Liver (tissue), 9 donors: ENCODE results near the gene ATP4B. TPM values are rescaled to one million over a fixed set of nuclear protein-coding genes. Genes with fewer than 3 reads are reported as not detected.

ENCODE experiments used
- DNase-seq: peaks from one replicate; pipeline ENCODE4 v3.0.0-alpha.2; 2017; ENCODE audit warnings: low spot score
- H3K27ac ChIP-seq, 2 donors: one replicate each; pipeline ENCODE4 v1.7.0; 2013; ENCODE audit warnings: inconsistent platforms in 2 of 2, low read length in 2 of 2, control low read depth in 1 of 2, low read depth in 1 of 2, mild to moderate bottlenecking in 1 of 2
- H3K27me3 ChIP-seq, 4 donors: one replicate each; pipeline versions ENCODE4 v1.6.1 to v1.7.0; 2013; ENCODE audit warnings: low read length in 3 of 4, inconsistent platforms in 1 of 4, mild to moderate bottlenecking in 1 of 4, moderate library complexity in 1 of 4; ENCODE audit not compliant: control insufficient read depth in 4 of 4, insufficient read depth in 4 of 4
- H3K36me3 ChIP-seq, 4 donors: one replicate each; pipeline versions ENCODE4 v1.6.1 to v1.7.0; 2013; ENCODE audit warnings: low read length in 3 of 4, mild to moderate bottlenecking in 3 of 4, low read depth in 1 of 4, moderate library complexity in 1 of 4; ENCODE audit not compliant: control insufficient read depth in 4 of 4, insufficient read depth in 3 of 4
- H3K4me1 ChIP-seq, 4 donors: one replicate each; pipeline versions ENCODE4 v1.6.1 to v1.7.0; 2013; ENCODE audit warnings: low read length in 3 of 4, mild to moderate bottlenecking in 3 of 4, moderate library complexity in 1 of 4; ENCODE audit not compliant: control insufficient read depth in 4 of 4, insufficient read depth in 4 of 4
- H3K4me3 ChIP-seq, 3 donors: one replicate each; pipeline versions ENCODE4 v1.6.1 to v1.7.0; 2013; ENCODE audit warnings: low read length in 3 of 3, control low read depth in 1 of 3, low read depth in 1 of 3, mild to moderate bottlenecking in 1 of 3
- H3K9ac ChIP-seq, 2 donors: one replicate each; pipeline ENCODE4 v1.7.0; 2013; ENCODE audit warnings: low read length in 2 of 2, mild to moderate bottlenecking in 2 of 2, moderate library complexity in 2 of 2, control low read depth in 1 of 2, low read depth in 1 of 2
- H3K9me3 ChIP-seq, 4 donors: one replicate each; pipeline versions ENCODE4 v1.6.1 to v1.7.0; 2013; ENCODE audit warnings: low read length in 3 of 4; ENCODE audit not compliant: control insufficient read depth in 4 of 4
- EGR1 ChIP-seq, 2 donors: IDR thresholded peaks; 2 replicates each; pipeline ENCODE4 v1.6.1; 2016 to 2018; ENCODE audit warnings: antibody characterized with exemption in 2 of 2, low read depth in 2 of 2
- FOXA1 ChIP-seq: IDR thresholded peaks from 2 replicates; pipeline ENCODE4 v1.6.1; 2016; ENCODE audit warnings: antibody characterized with exemption
- FOXA2 ChIP-seq: IDR thresholded peaks from 2 replicates; pipeline ENCODE4 v1.6.1; 2016; ENCODE audit warnings: antibody characterized with exemption
- GABPA ChIP-seq, 2 donors: IDR thresholded peaks in 1 of 2; conservative IDR thresholded peaks in 1 of 2; 2 replicates each; pipeline ENCODE4 v1.6.1; 2016; ENCODE audit warnings: antibody characterized with exemption in 2 of 2, mild to moderate bottlenecking in 1 of 2, moderate library complexity in 1 of 2
- HNF4A ChIP-seq, 2 donors: conservative IDR thresholded peaks; 2 replicates each; pipeline ENCODE4 v1.6.1; 2016; ENCODE audit warnings: antibody characterized with exemption in 2 of 2, mild to moderate bottlenecking in 2 of 2
- HNF4G ChIP-seq: IDR thresholded peaks from 2 replicates; pipeline ENCODE4 v1.6.1; 2016; ENCODE audit warnings: antibody characterized with exemption
- JUND ChIP-seq, 2 donors: IDR thresholded peaks; 2 replicates each; pipeline ENCODE4 v1.6.1; 2016; ENCODE audit warnings: antibody characterized with exemption in 2 of 2
- NR2F2 ChIP-seq: IDR thresholded peaks from 2 replicates; pipeline ENCODE4 v1.6.1; 2016; ENCODE audit warnings: antibody characterized with exemption
- RAD21 ChIP-seq, 2 donors: IDR thresholded peaks; 2 replicates each; pipeline ENCODE4 v1.6.1; 2016; ENCODE audit warnings: antibody characterized with exemption in 2 of 2, mild to moderate bottlenecking in 2 of 2
- RXRA ChIP-seq, 2 donors: IDR thresholded peaks; 2 replicates each; pipeline ENCODE4 v1.6.1; 2017 to 2018; ENCODE audit warnings: antibody characterized with exemption in 2 of 2, mild to moderate bottlenecking in 1 of 2
- SP1 ChIP-seq: IDR thresholded peaks from 2 replicates; pipeline ENCODE4 v1.6.1; 2018; ENCODE audit warnings: antibody characterized with exemption, mild to moderate bottlenecking
- TAF1 ChIP-seq: conservative IDR thresholded peaks from 2 replicates; pipeline ENCODE4 v1.6.1; 2016; ENCODE audit warnings: antibody characterized with exemption, mild to moderate bottlenecking
- YY1 ChIP-seq: IDR thresholded peaks from 2 replicates; pipeline ENCODE4 v1.6.1; 2016; ENCODE audit warnings: antibody characterized with exemption, mild to moderate bottlenecking
- WGBS: extraction: QIAGEN DNeasy Blood & Tissue Kit; methylation state at CpG from one replicate; pipeline ENCODE4 v1.1.7; 2013; 5-methylcytosine and 5-hydroxymethylcytosine counted together
- polyA plus RNA-seq, 2 donors: library from polyadenylated mRNA; stranded (reverse) in 1 of 2; unstranded in 1 of 2; fragments of 200-250 nt in 1 of 2; fragments of >200 nt in 1 of 2; fragmentation: Nextera tagmentation in 1 of 2; extraction: Ambion mirVana in 1 of 2; gene quantifications; one replicate each; pipeline versions ENCODE4 v1.2.1 to v1.2.3, GENCODE V29; 2013 to 2015
- total RNA-seq, 2 donors: library from RNA; depleted of rRNA; stranded (reverse); fragments of >200 nt; gene quantifications; one replicate each; pipeline ENCODE4 v1.2.3, GENCODE V29; 2014
- TF ChIP-seq, protein P1 (sequence below): IDR thresholded peaks from 2 replicates; pipeline ENCODE4 v1.6.1; 2016; ENCODE audit warnings: antibody characterized with exemption
- TF ChIP-seq, protein P2 (sequence below): IDR thresholded peaks from 2 replicates; pipeline ENCODE4 v1.6.1; 2016; ENCODE audit warnings: antibody characterized with exemption
- TF ChIP-seq, protein P3 (sequence below): IDR thresholded peaks from 2 replicates; pipeline ENCODE4 v1.6.1; 2016; ENCODE audit warnings: antibody characterized with exemption
- TF ChIP-seq, protein P4 (sequence below): fragments of 150-350 bp; IDR thresholded peaks from 2 replicates; pipeline ENCODE4 v1.5.1; 2017; ENCODE audit warnings: improper control_type of control experiment, low read depth, low read length; ENCODE audit not compliant: missing input control
- TF ChIP-seq, protein P5 (sequence below): IDR thresholded peaks from 2 replicates; pipeline ENCODE4 v1.6.1; 2016; ENCODE audit warnings: antibody characterized with exemption, mild to moderate bottlenecking
- donor health status: healthy.
- donor health status: healthy.
- donor health status: healthy.
- donor health status: healthy.
- donor health status: healthy.

Gene ATP4B
- total and polyA plus RNA-seq, 4 donors = not detected

DNA sequence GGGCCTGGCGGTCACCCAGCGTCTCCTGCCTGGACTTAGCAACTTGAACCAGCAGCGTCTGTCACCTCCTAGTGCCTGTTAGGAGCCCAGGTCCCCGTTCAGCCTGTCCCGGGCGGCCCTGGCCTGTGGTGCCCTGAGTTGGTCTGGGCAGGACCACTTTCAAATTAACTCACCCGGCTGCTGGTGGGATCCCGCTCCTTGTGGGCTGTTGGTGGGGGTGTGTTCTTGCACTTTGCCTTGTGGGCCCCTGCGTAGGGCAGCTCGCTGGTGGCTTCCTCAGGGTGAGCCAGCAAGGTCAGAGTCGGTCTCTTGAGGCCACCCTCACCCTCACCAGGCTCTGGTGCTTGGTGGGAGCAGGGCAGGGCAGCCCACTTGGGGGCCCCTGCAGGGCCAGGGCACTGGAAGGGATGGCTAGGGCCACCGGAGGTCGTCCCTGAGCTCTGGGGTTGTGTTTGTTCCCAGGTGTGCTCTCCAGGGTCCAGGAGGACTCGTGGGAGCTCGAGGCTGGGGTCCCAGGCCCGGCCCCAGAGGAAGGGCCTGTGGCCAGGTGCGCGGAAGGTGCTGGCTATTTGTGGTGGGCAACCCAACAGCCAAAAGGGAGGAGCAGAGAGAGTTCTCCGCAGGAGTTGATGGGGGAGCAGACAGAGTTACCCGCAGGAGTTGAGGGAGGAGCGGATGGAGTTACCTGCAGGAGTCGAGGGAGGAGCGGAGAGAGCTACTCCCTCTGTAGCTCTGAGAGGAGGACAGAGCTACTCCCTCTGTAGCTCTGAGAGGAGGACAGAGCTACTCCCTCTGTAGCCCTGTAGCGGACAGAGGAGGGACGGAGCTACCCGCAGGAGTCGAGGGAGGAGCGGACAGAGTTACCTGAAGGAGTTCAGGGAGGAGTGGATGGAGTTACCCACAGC, 56.6 kb downstream of the ATP4B start:
- WGBS = 97% methylated on average over 28 of the region's 28 CpGs
- H3K4me1 ChIP-seq = no peaks in the 10 kb centered on the region
- H3K36me3 ChIP-seq = peaks cover 0 to 16% (median 6%) of the 10 kb centered on the region in 4 donors
- no peak overlapping the region for H3K9ac ChIP-seq
- H3K4me3 ChIP-seq = no peak overlapping the region
- H3K27ac ChIP-seq = no peak overlapping the region
- no peaks in the 10 kb centered on the region for H3K27me3 ChIP-seq
- no peaks in the 10 kb centered on the region for H3K9me3 ChIP-seq
- TF ChIP-seq FOXA2 (no peak), TAF1 (no peak), GABPA (IDR thresholded peaks at IDR 0.05 in 1 of 2, conservative IDR thresholded peaks at IDR 0.05 in 1 of 2) (no peak), YY1 (no peak), RAD21 (IDR thresholded peaks at IDR 0.05) (no peak), EGR1 (IDR thresholded peaks at IDR 0.05; ENCODE audit: low read depth in 2 of 2) (no peak), NR2F2 (no peak), JUND (IDR thresholded peaks at IDR 0.05) (no peak), RXRA (IDR thresholded peaks at IDR 0.05) (no peak), FOXA1 (no peak), HNF4A (conservative IDR thresholded peaks at IDR 0.05) (no peak), SP1 (no peak), HNF4G (no peak)
- TF ChIP-seq, protein P1, sequence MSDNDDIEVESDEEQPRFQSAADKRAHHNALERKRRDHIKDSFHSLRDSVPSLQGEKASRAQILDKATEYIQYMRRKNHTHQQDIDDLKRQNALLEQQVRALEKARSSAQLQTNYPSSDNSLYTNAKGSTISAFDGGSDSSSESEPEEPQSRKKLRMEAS = no peak
- TF ChIP-seq, protein P2, sequence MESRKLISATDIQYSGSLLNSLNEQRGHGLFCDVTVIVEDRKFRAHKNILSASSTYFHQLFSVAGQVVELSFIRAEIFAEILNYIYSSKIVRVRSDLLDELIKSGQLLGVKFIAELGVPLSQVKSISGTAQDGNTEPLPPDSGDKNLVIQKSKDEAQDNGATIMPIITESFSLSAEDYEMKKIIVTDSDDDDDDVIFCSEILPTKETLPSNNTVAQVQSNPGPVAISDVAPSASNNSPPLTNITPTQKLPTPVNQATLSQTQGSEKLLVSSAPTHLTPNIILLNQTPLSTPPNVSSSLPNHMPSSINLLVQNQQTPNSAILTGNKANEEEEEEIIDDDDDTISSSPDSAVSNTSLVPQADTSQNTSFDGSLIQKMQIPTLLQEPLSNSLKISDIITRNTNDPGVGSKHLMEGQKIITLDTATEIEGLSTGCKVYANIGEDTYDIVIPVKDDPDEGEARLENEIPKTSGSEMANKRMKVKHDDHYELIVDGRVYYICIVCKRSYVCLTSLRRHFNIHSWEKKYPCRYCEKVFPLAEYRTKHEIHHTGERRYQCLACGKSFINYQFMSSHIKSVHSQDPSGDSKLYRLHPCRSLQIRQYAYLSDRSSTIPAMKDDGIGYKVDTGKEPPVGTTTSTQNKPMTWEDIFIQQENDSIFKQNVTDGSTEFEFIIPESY = no peak
- TF ChIP-seq, protein P3, sequence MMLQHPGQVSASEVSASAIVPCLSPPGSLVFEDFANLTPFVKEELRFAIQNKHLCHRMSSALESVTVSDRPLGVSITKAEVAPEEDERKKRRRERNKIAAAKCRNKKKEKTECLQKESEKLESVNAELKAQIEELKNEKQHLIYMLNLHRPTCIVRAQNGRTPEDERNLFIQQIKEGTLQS = no peak
- TF ChIP-seq, protein P4, sequence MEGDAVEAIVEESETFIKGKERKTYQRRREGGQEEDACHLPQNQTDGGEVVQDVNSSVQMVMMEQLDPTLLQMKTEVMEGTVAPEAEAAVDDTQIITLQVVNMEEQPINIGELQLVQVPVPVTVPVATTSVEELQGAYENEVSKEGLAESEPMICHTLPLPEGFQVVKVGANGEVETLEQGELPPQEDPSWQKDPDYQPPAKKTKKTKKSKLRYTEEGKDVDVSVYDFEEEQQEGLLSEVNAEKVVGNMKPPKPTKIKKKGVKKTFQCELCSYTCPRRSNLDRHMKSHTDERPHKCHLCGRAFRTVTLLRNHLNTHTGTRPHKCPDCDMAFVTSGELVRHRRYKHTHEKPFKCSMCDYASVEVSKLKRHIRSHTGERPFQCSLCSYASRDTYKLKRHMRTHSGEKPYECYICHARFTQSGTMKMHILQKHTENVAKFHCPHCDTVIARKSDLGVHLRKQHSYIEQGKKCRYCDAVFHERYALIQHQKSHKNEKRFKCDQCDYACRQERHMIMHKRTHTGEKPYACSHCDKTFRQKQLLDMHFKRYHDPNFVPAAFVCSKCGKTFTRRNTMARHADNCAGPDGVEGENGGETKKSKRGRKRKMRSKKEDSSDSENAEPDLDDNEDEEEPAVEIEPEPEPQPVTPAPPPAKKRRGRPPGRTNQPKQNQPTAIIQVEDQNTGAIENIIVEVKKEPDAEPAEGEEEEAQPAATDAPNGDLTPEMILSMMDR = no peak
- TF ChIP-seq, protein P5, sequence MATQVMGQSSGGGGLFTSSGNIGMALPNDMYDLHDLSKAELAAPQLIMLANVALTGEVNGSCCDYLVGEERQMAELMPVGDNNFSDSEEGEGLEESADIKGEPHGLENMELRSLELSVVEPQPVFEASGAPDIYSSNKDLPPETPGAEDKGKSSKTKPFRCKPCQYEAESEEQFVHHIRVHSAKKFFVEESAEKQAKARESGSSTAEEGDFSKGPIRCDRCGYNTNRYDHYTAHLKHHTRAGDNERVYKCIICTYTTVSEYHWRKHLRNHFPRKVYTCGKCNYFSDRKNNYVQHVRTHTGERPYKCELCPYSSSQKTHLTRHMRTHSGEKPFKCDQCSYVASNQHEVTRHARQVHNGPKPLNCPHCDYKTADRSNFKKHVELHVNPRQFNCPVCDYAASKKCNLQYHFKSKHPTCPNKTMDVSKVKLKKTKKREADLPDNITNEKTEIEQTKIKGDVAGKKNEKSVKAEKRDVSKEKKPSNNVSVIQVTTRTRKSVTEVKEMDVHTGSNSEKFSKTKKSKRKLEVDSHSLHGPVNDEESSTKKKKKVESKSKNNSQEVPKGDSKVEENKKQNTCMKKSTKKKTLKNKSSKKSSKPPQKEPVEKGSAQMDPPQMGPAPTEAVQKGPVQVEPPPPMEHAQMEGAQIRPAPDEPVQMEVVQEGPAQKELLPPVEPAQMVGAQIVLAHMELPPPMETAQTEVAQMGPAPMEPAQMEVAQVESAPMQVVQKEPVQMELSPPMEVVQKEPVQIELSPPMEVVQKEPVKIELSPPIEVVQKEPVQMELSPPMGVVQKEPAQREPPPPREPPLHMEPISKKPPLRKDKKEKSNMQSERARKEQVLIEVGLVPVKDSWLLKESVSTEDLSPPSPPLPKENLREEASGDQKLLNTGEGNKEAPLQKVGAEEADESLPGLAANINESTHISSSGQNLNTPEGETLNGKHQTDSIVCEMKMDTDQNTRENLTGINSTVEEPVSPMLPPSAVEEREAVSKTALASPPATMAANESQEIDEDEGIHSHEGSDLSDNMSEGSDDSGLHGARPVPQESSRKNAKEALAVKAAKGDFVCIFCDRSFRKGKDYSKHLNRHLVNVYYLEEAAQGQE = no peak
- no peak for DNase-seq
